Activated B cell treated with CpG ODN at 0.5 μM for 24 hours (primary cell): Measurements from ENCODE around the gene UBL7. TPM values are rescaled to one million over a fixed set of nuclear protein-coding genes. Genes with fewer than 3 reads are reported as not detected.

ENCODE experiments used
- ATAC-seq: fragments of 200-7000 bp; cut with Tn5 transposase; one replicate; pipeline ENCODE4 v1.10.0; 2021; ENCODE audit warnings: low read depth, mild to moderate bottlenecking, moderate library complexity
- CTCF ChIA-PET: fragments of 350-600 bp; sonication (Branson Sonifier 250); formaldehyde crosslinking; loops from one replicate; lab custom pipeline; 2021; ENCODE audit warnings: antibody characterized with exemption; lab: Charles Lee
- POLR2A ChIA-PET: fragments of 350-600 bp; sonication (Branson Sonifier 250); formaldehyde crosslinking; loops from one replicate; lab custom pipeline; 2021; ENCODE audit warnings: antibody characterized with exemption; lab: Charles Lee
- DNase-seq: peaks from one replicate; pipeline ENCODE4 v3.0.0; 2022
- H3K27ac Mint-ChIP-seq: one replicate; pipeline ENCODE4 v1.8.0; 2020; ENCODE audit warnings: mixed read lengths
- H3K27me3 Mint-ChIP-seq: one replicate; pipeline ENCODE4 v1.8.0; 2021; ENCODE audit warnings: mixed read lengths
- H3K36me3 Mint-ChIP-seq: one replicate; pipeline ENCODE4 v1.8.0; 2021; ENCODE audit warnings: low read depth, mixed read lengths
- H3K4me1 Mint-ChIP-seq: one replicate; pipeline ENCODE4 v1.8.0; 2021; ENCODE audit warnings: mixed read lengths
- H3K4me3 Mint-ChIP-seq: one replicate; pipeline ENCODE4 v1.8.0; 2020; ENCODE audit warnings: mild to moderate bottlenecking, mixed read lengths
- H3K9me3 Mint-ChIP-seq: one replicate; pipeline ENCODE4 v1.8.0; 2020; ENCODE audit warnings: mixed read lengths
- CTCF ChIP-seq: fragments of 200-600 bp; IDR thresholded peaks from one replicate; pipeline ENCODE4 v1.8.0; 2022; ENCODE audit warnings: antibody characterized with exemption, mild to moderate bottlenecking
- intact Hi-C: fragments of 100-400 bp; cut with micrococcal nuclease; formaldehyde crosslinking; loops from one replicate; pipeline ENCODE4 v1.15.1; 2024
- total RNA-seq: library from RNA; stranded (reverse); gene quantifications from 2 replicates; pipeline ENCODE4 v1.2.3, GENCODE V29; 2022

UBL7 gene
- total RNA-seq, 1 donor from 2014 or later = 48.8 TPM

DNA sequence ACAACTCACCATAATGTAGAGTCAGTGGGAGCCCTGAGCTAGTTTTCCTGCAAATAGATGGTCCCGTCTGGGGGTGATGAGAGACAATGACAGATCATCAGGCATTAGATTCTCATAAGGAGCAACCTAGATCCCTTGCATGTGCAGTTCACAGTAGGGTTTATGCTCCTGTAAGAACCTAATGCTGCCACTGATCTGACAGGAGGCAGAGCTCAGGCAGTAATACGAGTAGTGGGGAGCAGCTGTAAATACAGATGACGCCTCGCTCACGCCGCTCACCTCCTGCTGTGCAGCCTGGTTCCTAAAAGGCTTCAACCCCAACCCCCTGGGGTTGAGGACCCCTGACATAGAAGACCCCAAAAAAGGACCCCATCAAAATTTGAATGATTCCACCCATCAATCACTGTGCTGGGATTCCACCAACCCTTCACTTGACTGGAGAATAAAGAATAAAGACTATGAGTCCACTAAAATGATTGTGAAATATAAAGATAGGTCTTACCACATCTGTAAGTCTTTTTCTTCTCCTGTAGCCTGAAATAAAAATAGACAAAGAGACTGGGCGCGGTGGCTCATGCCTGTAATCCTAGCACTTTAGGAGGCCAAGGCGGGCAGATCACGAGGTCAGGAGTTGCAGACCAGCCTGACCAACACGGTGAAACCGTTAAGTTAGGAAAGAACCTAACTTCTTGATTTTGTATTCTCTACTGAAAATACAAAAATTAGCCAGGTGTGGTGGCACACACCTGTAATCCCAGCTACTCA lies 9.9 kb upstream of the UBL7 start:
- ChIA-PET POLR2A (no interaction called here), CTCF (no interaction called here)
- Mint-ChIP-seq H3K4me3 (no peak overlapping the region), H3K27ac (no peak overlapping the region), H3K27me3 (no peaks in the 10 kb centered on the region), H3K36me3 (peaks cover 46% of the 10 kb centered on the region), H3K9me3 (no peaks in the 10 kb centered on the region), H3K4me1 (no peaks in the 10 kb centered on the region)
- intact Hi-C loops = no loop called here
- ATAC-seq (no peak), DNase-seq (no peak)
- no peak for TF ChIP-seq CTCF

DNA sequence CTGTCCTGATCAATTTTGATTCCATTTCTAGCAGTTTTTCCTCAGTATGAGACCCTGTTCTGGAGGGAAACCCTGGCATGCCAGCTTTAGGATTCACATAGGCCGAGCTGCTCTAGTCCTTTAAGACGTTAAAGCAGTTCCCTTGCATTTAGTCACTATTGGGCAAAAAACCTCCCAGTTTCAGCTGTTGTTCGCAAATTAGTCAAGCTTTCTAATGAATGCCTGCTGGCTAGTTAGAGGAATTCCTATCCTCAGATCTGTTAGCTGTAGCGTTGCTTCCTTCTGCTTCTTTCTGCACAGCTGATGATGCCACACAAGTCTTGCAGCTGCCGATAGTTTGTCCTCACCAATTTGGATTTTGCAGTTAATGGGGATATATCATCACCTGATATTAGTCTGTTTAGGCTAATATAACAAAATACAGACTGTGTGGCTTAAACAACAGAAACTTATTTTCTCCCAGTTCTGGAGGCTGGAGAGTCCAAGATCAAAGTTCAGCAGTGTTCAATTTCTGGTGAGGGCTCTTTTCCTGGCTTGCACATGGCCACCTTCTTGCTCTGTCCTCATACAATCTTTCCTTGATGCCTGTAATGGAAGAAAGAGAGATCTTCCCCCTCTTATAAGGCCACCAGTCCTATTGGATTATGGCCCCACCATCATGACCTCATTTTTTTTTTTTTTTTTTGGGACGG lies 7.5 kb upstream of the UBL7 start:
- H3K27ac Mint-ChIP-seq = no peak overlapping the region
- no peak overlapping the region for H3K4me3 Mint-ChIP-seq

GRCh38 chr15:74466570-74466969 lies 5.6 kb upstream of the UBL7 start:
- Mint-ChIP-seq H3K27ac (no peak overlapping the region), H3K27me3 (no peaks in the 10 kb centered on the region), H3K36me3 (peaks cover 28% of the 10 kb centered on the region), H3K4me3 (no peak overlapping the region), H3K9me3 (no peaks in the 10 kb centered on the region), H3K4me1 (peaks cover 28% of the 10 kb centered on the region)
- CTCF ChIA-PET = no interaction called here
- TF ChIP-seq CTCF = no peak
- no peak for ATAC-seq
- intact Hi-C loops = loop anchor here (10.0 kb wide), 1 partner anchor 228 kb away; the partner anchor contains the start of gene EDC3
- POLR2A ChIA-PET = no interaction called here
- DNase-seq = no peak

More for the DNA sequence above, 7.5 kb upstream of the UBL7 start:
- DNase-seq = no peak
- ChIA-PET POLR2A (interaction anchor here (0.6 kb wide), 1 partner anchor 106 kb away, joined by 5 read pairs; no protein-coding TSS in a partner anchor), CTCF (no interaction called here)
- ATAC-seq = no peak
- no peaks in the 10 kb centered on the region for H3K9me3 Mint-ChIP-seq
- H3K4me1 Mint-ChIP-seq = peaks cover 12% of the 10 kb centered on the region
- peaks cover 38% of the 10 kb centered on the region for H3K36me3 Mint-ChIP-seq
- TF ChIP-seq CTCF = no peak
- H3K27me3 Mint-ChIP-seq = no peaks in the 10 kb centered on the region
- intact Hi-C loops = loop anchor here (10.0 kb wide), 1 partner anchor 226 kb away; the partner anchor contains the start of gene EDC3

- CTCF ChIA-PET = no interaction called here
- no peak overlapping the region for H3K4me3 Mint-ChIP-seq
Observed at GRCh38 chr15:74464897-74465296, 3.9 kb upstream of the UBL7 start.

More at GRCh38 chr15:74464897-74465296, 3.9 kb upstream of the UBL7 start:
- no peak for ATAC-seq
- Mint-ChIP-seq H3K27ac (no peak overlapping the region), H3K4me1 (peaks cover 40% of the 10 kb centered on the region), H3K27me3 (no peaks in the 10 kb centered on the region), H3K9me3 (no peaks in the 10 kb centered on the region), H3K36me3 (peaks cover 30% of the 10 kb centered on the region)
- intact Hi-C loops = loop anchor here (5.0 to 10.0 kb wide), 2 partner anchors 230 to 473 kb away; partner anchors contain the start of genes EDC3, PML and STOML1
- no peak for TF ChIP-seq CTCF
- POLR2A ChIA-PET = no interaction called here
- no peak for DNase-seq
